Stimulated activated CD4-positive, alpha-beta T cell treated with anti-CD3 and anti-CD28 coated beads, Interleukin-1b, Interleukin-23, amount 100 ng/mL, for 24 hours (primary cell): ENCODE data around the gene GAB4.

Source experiments
- DNase-seq, 4 experiments: peaks; one replicate each; pipeline ENCODE4 v3.0.0-alpha.2; 2020; ENCODE audit warnings: low read depth in 4 of 4, low spot score in 1 of 4

The GAB4 gene

GRCh38 chr22:16988257-16988656 is 19.8 kb downstream of the GAB4 start:
- DNase-seq, result no peak

GRCh38 chr22:16987822-16988221 is 20.2 kb downstream of the GAB4 start:
- DNase-seq, result no peak

- no peak for DNase-seq
These were observed 32.7 kb downstream of the GAB4 start for GRCh38 chr22:16975155-16975885.

- DNase-seq, result no peak
These were observed 33.5 kb downstream of the GAB4 start for GRCh38 chr22:16974298-16975084.

GRCh38 chr22:16973591-16974297 is 34.3 kb downstream of the GAB4 start:
- DNase-seq, result no peak

GRCh38 chr22:16972311-16972710 is 35.7 kb downstream of the GAB4 start:
- no peak for DNase-seq

- no peak for DNase-seq
These were observed 37.6 kb downstream of the GAB4 start for GRCh38 chr22:16970446-16970845.

GRCh38 chr22:16969508-16970327 is 38.3 kb downstream of the GAB4 start:
- DNase-seq, result no peak

- no peak for DNase-seq
These were observed 39.8 kb downstream of the GAB4 start for GRCh38 chr22:16968218-16968595.

GRCh38 chr22:16967453-16968217 is 40.4 kb downstream of the GAB4 start:
- DNase-seq, result no peak

- no peak for DNase-seq
These were observed 41.8 kb downstream of the GAB4 start for GRCh38 chr22:16966251-16966650.

GRCh38 chr22:16965560-16965959 is 42.5 kb downstream of the GAB4 start:
- no peak for DNase-seq

- no peak for DNase-seq
These were observed 42.9 kb downstream of the GAB4 start for GRCh38 chr22:16965083-16965482.

GRCh38 chr22:16964366-16964765 is 43.7 kb downstream of the GAB4 start:
- DNase-seq, result no peak

- DNase-seq, result no peak
These were observed 44.7 kb downstream of the GAB4 start for GRCh38 chr22:16963189-16963945.

GRCh38 chr22:16962501-16962900 is 45.5 kb downstream of the GAB4 start:
- DNase-seq, result no peak

- DNase-seq, result no peak
These were observed 46.4 kb downstream of the GAB4 start for GRCh38 chr22:16961477-16962186.

GRCh38 chr22:16960884-16961249 is 47.2 kb downstream of the GAB4 start:
- no peak for DNase-seq

GRCh38 chr22:16960220-16960883 is 47.7 kb downstream of the GAB4 start:
- no peak for DNase-seq
